CD4-positive, alpha-beta T cell (primary cell): ENCODE results near the gene NR2C2. TPM values are rescaled to one million over a fixed set of nuclear protein-coding genes. Genes with fewer than 3 reads are reported as not detected.
"Not testable (repeated sequence)": the region's sequence is repeated elsewhere in the genome, so short reads cannot be mapped to it uniquely, and the experiment has no call there.

Experiments used
- ATAC-seq: fragments of 200-7000 bp; cut with Tn5 transposase; one replicate; pipeline ENCODE4 v1.10.0; 2022; ENCODE audit warnings: mild to moderate bottlenecking; ENCODE audit not compliant: poor library complexity
- CTCF ChIA-PET: fragments of 350-600 bp; sonication (Branson Sonifier 250); formaldehyde crosslinking; loops from one replicate; lab custom pipeline; 2021; ENCODE audit warnings: antibody characterized with exemption, inconsistent platforms; lab: Charles Lee
- POLR2A ChIA-PET: fragments of 350-600 bp; sonication (Branson Sonifier 250); formaldehyde crosslinking; loops from one replicate; lab custom pipeline; 2021; ENCODE audit warnings: antibody characterized with exemption, inconsistent platforms; lab: Charles Lee
- DNase-seq, 14 experiments: peaks; one replicate each; pipeline ENCODE4 v3.0.0-alpha.2; 2013 to 2020; ENCODE audit warnings: mixed read lengths in 2 of 14
- H3K27ac ChIP-seq, 2 donors: one replicate each; pipeline versions ENCODE4 v1.5.1 to v1.7.0; 2013; ENCODE audit warnings: low read length in 2 of 2, low read depth in 1 of 2, mild to moderate bottlenecking in 1 of 2
- H3K27me3 ChIP-seq, 2 experiments: 1 replicate in 1 of 2; 2 replicates in 1 of 2; pipeline versions ENCODE4 v1.6.1 to v1.7.0; 2013; ENCODE audit warnings: low read length in 2 of 2, control low read depth in 1 of 2, mild to moderate bottlenecking in 1 of 2, moderate library complexity in 1 of 2; ENCODE audit not compliant: insufficient read depth in 2 of 2, control insufficient read depth in 1 of 2
- H3K36me3 ChIP-seq: one replicate; pipeline ENCODE4 v1.6.1; 2013; ENCODE audit warnings: low read length, control low read depth; ENCODE audit not compliant: insufficient read depth
- H3K4me1 ChIP-seq: one replicate; pipeline ENCODE4 v1.6.1; 2013; ENCODE audit warnings: low read length, control low read depth; ENCODE audit not compliant: insufficient read depth
- H3K4me3 ChIP-seq: one replicate; pipeline ENCODE4 v1.5.1; 2013; ENCODE audit warnings: mild to moderate bottlenecking, low read length, moderate library complexity
- H3K9me3 ChIP-seq, 2 experiments: 1 replicate in 1 of 2; 2 replicates in 1 of 2; pipeline versions ENCODE4 v1.6.1 to v1.7.0; 2013; ENCODE audit warnings: low read length in 2 of 2, mild to moderate bottlenecking in 2 of 2, control low read depth in 1 of 2, moderate library complexity in 1 of 2; ENCODE audit not compliant: control insufficient read depth in 1 of 2, insufficient read depth in 1 of 2
- H3K27ac Mint-ChIP-seq: one replicate; pipeline ENCODE4 v1.8.0; 2020; ENCODE audit warnings: mixed read lengths
- H3K27me3 Mint-ChIP-seq: one replicate; pipeline ENCODE4 v1.8.0; 2021; ENCODE audit warnings: mixed read lengths
- H3K36me3 Mint-ChIP-seq: one replicate; pipeline ENCODE4 v1.8.0; 2021; ENCODE audit warnings: low read depth, mixed read lengths
- H3K4me1 Mint-ChIP-seq: one replicate; pipeline ENCODE4 v1.8.0; 2021; ENCODE audit warnings: low read depth, mixed read lengths
- H3K4me3 Mint-ChIP-seq: one replicate; pipeline ENCODE4 v1.8.0; 2020; ENCODE audit warnings: mild to moderate bottlenecking, mixed read lengths
- H3K9me3 Mint-ChIP-seq: one replicate; pipeline ENCODE4 v1.8.0; 2020; ENCODE audit warnings: mixed read lengths
- intact Hi-C, 2 experiments: fragments of 100-400 bp; cut with DNase I in 1 of 2; cut with micrococcal nuclease in 1 of 2; formaldehyde crosslinking; loops; one replicate each; pipeline versions ENCODE4 v1.15.1 to v1.9.0; 2023 to 2025; cut with DNase I, micrococcal nuclease
- total RNA-seq, 174 experiments: library from RNA in 2 of 174; stranded (reverse) in 2 of 174; gene quantifications; one replicate each; pipeline ENCODE4 v1.2.3 and lab custom pipeline; 2021 to 2026
- TF ChIP-seq, protein P1 (sequence below): fragments of 200-600 bp; IDR thresholded peaks from one replicate; pipeline ENCODE4 v1.8.0; 2022; ENCODE audit warnings: antibody characterized with exemption, mild to moderate bottlenecking

NR2C2 gene
- total RNA-seq, 2 experiments from 2014 or later, result 37.0 to 42.1 TPM

DNA sequence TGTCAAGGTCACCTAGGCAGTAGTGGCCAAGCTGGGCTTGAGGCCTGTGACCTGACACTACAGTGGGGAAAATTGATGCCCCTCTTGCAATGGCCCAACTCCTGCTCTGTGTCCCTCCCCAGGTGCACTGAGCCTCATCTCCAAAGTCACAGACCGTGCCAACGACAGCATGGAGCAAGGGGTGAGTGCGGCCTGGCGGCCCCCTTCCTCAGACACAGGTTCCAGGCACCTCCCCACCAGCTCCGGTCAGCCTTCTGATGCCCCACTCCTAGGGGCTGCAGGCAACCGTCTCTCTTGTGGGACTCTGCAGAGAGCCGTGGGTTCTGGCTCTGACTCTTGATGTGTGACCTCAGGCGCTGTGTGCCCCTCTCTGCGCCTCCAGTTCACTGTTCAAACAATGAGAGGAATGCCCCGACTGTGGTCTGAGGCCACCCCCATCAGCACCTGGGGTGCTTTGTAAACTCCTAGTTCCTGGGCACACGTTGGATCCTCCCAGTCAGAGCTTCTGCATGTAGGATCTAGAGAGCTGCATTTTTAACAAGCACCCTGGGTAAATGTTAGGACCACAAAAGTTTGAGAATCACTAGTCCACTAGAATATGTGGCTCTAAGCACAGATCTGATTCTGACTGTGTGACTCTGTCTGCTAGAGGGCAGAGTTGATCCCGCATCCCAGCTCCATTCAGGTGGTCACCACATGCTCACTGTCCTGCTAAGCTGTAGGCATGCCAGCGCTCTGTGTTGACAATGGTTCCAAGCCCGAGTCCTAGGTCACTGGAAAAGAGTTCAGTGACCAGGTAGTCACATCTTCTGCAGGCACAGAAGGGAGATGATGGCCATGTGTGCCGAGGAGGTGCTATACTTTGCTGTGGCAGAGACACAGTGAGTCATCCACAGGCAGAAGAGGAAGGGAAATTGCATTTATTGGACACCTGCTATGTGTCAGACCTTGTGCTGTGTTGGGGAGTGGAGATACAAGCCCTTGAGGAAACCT is 46.2 kb upstream of the NR2C2 start:
- Histone ChIP-seq H3K36me3 (no peaks in the 10 kb centered on the region), H3K9me3 (peaks cover 6 to 9% of the 10 kb centered on the region in 2 experiments), H3K27me3 (peaks cover 0 to 5% of the 10 kb centered on the region in 2 experiments), H3K4me3 (no peak overlapping the region), H3K4me1 (no peaks in the 10 kb centered on the region), H3K27ac (no peak overlapping the region)
- TF ChIP-seq, protein P1, sequence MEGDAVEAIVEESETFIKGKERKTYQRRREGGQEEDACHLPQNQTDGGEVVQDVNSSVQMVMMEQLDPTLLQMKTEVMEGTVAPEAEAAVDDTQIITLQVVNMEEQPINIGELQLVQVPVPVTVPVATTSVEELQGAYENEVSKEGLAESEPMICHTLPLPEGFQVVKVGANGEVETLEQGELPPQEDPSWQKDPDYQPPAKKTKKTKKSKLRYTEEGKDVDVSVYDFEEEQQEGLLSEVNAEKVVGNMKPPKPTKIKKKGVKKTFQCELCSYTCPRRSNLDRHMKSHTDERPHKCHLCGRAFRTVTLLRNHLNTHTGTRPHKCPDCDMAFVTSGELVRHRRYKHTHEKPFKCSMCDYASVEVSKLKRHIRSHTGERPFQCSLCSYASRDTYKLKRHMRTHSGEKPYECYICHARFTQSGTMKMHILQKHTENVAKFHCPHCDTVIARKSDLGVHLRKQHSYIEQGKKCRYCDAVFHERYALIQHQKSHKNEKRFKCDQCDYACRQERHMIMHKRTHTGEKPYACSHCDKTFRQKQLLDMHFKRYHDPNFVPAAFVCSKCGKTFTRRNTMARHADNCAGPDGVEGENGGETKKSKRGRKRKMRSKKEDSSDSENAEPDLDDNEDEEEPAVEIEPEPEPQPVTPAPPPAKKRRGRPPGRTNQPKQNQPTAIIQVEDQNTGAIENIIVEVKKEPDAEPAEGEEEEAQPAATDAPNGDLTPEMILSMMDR, result no peak
- H3K4me3 Mint-ChIP-seq, result no peak overlapping the region
- DNase-seq, result no peak
- H3K27ac Mint-ChIP-seq, result no peak overlapping the region
- POLR2A ChIA-PET, result no interaction called here
- peaks cover 8% of the 10 kb centered on the region for H3K9me3 Mint-ChIP-seq
- peaks cover 6% of the 10 kb centered on the region for H3K27me3 Mint-ChIP-seq
- no peaks in the 10 kb centered on the region for H3K4me1 Mint-ChIP-seq
- no peak for ATAC-seq
- CTCF ChIA-PET, result no interaction called here
- intact Hi-C loops, result no loop called here
- H3K36me3 Mint-ChIP-seq, result no peaks in the 10 kb centered on the region

DNA sequence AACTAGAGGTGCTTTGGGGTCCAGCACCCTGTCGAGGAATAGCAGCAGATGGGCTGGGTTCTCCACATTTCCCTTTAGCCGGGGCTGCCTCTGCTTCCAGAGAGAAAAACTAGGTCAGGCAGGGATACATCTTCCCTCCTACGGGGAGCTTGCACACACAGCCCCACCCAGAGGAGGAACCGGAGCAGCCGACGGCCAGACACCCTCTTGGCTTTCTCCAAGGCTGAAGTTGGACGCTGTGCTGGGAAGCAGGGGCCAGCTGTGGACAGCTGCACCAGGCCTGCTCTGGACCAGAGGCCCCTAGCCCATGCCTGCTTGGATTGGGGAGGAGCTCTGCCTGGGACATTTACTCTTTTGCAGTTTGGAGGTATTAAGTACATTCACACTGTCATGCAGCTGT is 44.7 kb upstream of the NR2C2 start:
- H3K9me3 ChIP-seq, result peaks cover 9 to 11% of the 10 kb centered on the region in 2 experiments
- no peaks in the 10 kb centered on the region for H3K4me1 ChIP-seq
- CTCF ChIA-PET, result no interaction called here
- ATAC-seq (no peak), DNase-seq (no peak)
- no peak overlapping the region for H3K27ac ChIP-seq
- Mint-ChIP-seq H3K9me3 (peaks cover 8% of the 10 kb centered on the region), H3K4me1 (no peaks in the 10 kb centered on the region), H3K27me3 (peaks cover 6% of the 10 kb centered on the region), H3K4me3 (no peak overlapping the region), H3K27ac (no peak overlapping the region), H3K36me3 (no peaks in the 10 kb centered on the region)
- POLR2A ChIA-PET, result no interaction called here
- intact Hi-C loops, result no loop called here
- TF ChIP-seq, protein P1, result no peak
- H3K4me3 ChIP-seq, result no peak overlapping the region
- H3K36me3 ChIP-seq, result no peaks in the 10 kb centered on the region
- H3K27me3 ChIP-seq, result peaks cover 0 to 9% of the 10 kb centered on the region in 2 experiments

DNA sequence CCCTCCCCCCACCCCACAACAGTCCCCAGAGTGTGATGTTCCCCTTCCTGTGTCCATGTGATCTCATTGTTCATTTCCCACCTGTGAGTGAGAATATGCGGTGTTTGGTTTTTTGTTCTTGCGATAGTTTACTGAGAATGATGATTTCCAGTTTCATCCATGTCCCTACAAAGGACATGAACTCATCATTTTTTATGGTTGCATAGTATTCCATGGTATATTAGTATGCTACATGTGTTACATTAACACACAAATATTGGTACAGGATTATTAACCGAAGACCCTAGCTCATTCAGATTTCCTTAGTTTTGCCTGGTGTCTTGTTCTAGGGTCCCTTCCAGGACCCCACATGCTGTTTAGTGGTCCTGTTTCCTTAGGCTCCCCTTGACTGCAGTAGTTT is 43.9 kb upstream of the NR2C2 start:
- H3K4me3 Mint-ChIP-seq, CTCF ChIA-PET, POLR2A ChIA-PET: not testable (repeated sequence)

More for the DNA sequence above, 43.9 kb upstream of the NR2C2 start:
- H3K9me3 ChIP-seq, result peaks cover 9 to 11% of the 10 kb centered on the region in 2 experiments
- H3K27ac ChIP-seq, H3K27me3 Mint-ChIP-seq, H3K4me1 Mint-ChIP-seq, H3K36me3 ChIP-seq, H3K36me3 Mint-ChIP-seq, H3K9me3 Mint-ChIP-seq, H3K4me1 ChIP-seq, H3K27me3 ChIP-seq, intact Hi-C loops, H3K27ac Mint-ChIP-seq, ATAC-seq, H3K4me3 ChIP-seq, DNase-seq: not testable (repeated sequence)
